GM23338 (cell line): ENCODE data around the gene PTPRO. TPM values are rescaled to one million over a fixed set of nuclear protein-coding genes. Genes with fewer than 3 reads are reported as not detected.

Experiments
- ATAC-seq: fragments of 200-7000 bp; cut with Tn5 transposase; 3 replicates; pipeline ENCODE4 v1.9.1; 2020
- DNase-seq: peaks from one replicate; pipeline ENCODE4 v3.0.0-alpha.2; 2015; ENCODE audit warnings: low spot score
- H2AFZ ChIP-seq: fragments of 200-600 bp; sonication (generic); 2 replicates; pipeline ENCODE4 v1.8.0; 2016; ENCODE audit warnings: antibody characterized with exemption, mild to moderate bottlenecking, moderate library complexity
- H3F3A ChIP-seq: fragments of 200-600 bp; sonication (generic); replicated peaks from 2 replicates; pipeline ENCODE4 v1.8.0; 2017; ENCODE audit warnings: antibody characterized with exemption, mixed run types, low read depth
- H3K27ac ChIP-seq: fragments of 200-600 bp; sonication (generic); 2 replicates; pipeline ENCODE4 v1.6.1; 2016; ENCODE audit warnings: low read depth
- H3K27me3 ChIP-seq: fragments of 200-600 bp; sonication (generic); 2 replicates; pipeline ENCODE4 v1.8.0; 2016; ENCODE audit warnings: mild to moderate bottlenecking, mixed run types, moderate library complexity; ENCODE audit not compliant: insufficient read depth
- H3K36me3 ChIP-seq: fragments of 200-600 bp; sonication (generic); 2 replicates; pipeline ENCODE4 v1.8.0; 2016; ENCODE audit warnings: mild to moderate bottlenecking; ENCODE audit not compliant: insufficient read depth
- H3K4me1 ChIP-seq: fragments of 200-600 bp; sonication (generic); 2 replicates; pipeline ENCODE4 v1.8.0; 2016; ENCODE audit warnings: mild to moderate bottlenecking, moderate library complexity; ENCODE audit not compliant: insufficient read depth
- H3K4me2 ChIP-seq: fragments of 200-600 bp; sonication (generic); 2 replicates; pipeline ENCODE4 v1.7.1; 2017; ENCODE audit warnings: mixed run types
- H3K4me3 ChIP-seq: fragments of 200-600 bp; sonication (generic); 2 replicates; pipeline ENCODE4 v1.6.1; 2016; ENCODE audit warnings: mixed run types
- H3K79me2 ChIP-seq: fragments of 200-600 bp; sonication (generic); replicated peaks from 2 replicates; pipeline ENCODE4 v1.8.0; 2017; ENCODE audit warnings: mild to moderate bottlenecking; ENCODE audit not compliant: insufficient read depth
- H3K9me2 ChIP-seq: fragments of 200-600 bp; sonication (generic); 2 replicates; pipeline ENCODE4 v1.8.0; 2017; ENCODE audit not compliant: insufficient read depth
- H4K20me1 ChIP-seq: fragments of 200-600 bp; sonication (generic); replicated peaks from 2 replicates; pipeline ENCODE4 v1.8.0; 2017; ENCODE audit warnings: mild to moderate bottlenecking; ENCODE audit not compliant: insufficient read depth
- H3K27ac Mint-ChIP-seq: 2 replicates; pipeline ENCODE4 v1.8.0; 2020; ENCODE audit warnings: inconsistent platforms, mild to moderate bottlenecking, moderate library complexity, mixed read lengths
- H3K27me3 Mint-ChIP-seq: 3 replicates; pipeline ENCODE4 v1.8.0; 2022; ENCODE audit warnings: low read depth, mild to moderate bottlenecking, moderate library complexity, mixed read lengths, inconsistent platforms; ENCODE audit not compliant: insufficient read depth, poor library complexity
- H3K36me3 Mint-ChIP-seq: 3 replicates; pipeline ENCODE4 v1.8.0; 2021; ENCODE audit warnings: low read depth, mild to moderate bottlenecking, inconsistent platforms, moderate library complexity, mixed read lengths
- H3K4me1 Mint-ChIP-seq: 3 replicates; pipeline ENCODE4 v1.8.0; 2020; ENCODE audit warnings: mild to moderate bottlenecking, inconsistent platforms, mixed read lengths
- H3K4me3 Mint-ChIP-seq: 3 replicates; pipeline ENCODE4 v1.8.0; 2021; ENCODE audit warnings: moderate library complexity, mild to moderate bottlenecking, inconsistent platforms, mixed read lengths
- H3K9me3 Mint-ChIP-seq: 3 replicates; pipeline ENCODE4 v1.8.0; 2020; ENCODE audit warnings: moderate library complexity, mild to moderate bottlenecking, inconsistent platforms, mixed read lengths
- CREB1 ChIP-seq: fragments of 250-450 bp; sonication (Bioruptor Pico); IDR thresholded peaks from 2 replicates; pipeline ENCODE4 v1.5.0; 2020; ENCODE audit warnings: low read depth, mild to moderate bottlenecking, moderate library complexity
- EZH2phosphoT487 ChIP-seq: fragments of 200-600 bp; sonication (generic); IDR thresholded peaks from one replicate; pipeline ENCODE4 v1.8.1; 2018; ENCODE audit warnings: antibody characterized with exemption; ENCODE audit not compliant: unreplicated experiment
- JUNB ChIP-seq: IDR thresholded peaks from one replicate; pipeline ENCODE4 v1.6.1; 2016; ENCODE audit warnings: antibody characterized with exemption; ENCODE audit not compliant: unreplicated experiment
- NANOG ChIP-seq: IDR thresholded peaks from 2 replicates; pipeline ENCODE4 v1.6.1; 2016; ENCODE audit warnings: antibody characterized with exemption, borderline replicate concordance
- POLR2AphosphoS5 ChIP-seq: IDR thresholded peaks from 2 replicates; pipeline ENCODE4 v1.6.1; 2016; ENCODE audit warnings: antibody characterized with exemption, low read depth
- STAT1 ChIP-seq: IDR thresholded peaks from one replicate; pipeline ENCODE4 v1.6.1; 2016; ENCODE audit warnings: antibody characterized with exemption; ENCODE audit not compliant: unreplicated experiment
- ZNF114 ChIP-seq: fragments of 250-450 bp; sonication (Bioruptor Pico); IDR thresholded peaks from 2 replicates; pipeline ENCODE4 v1.5.0; 2020; ENCODE audit warnings: mild to moderate bottlenecking, moderate library complexity
- ZNF331 ChIP-seq: fragments of 250-450 bp; sonication (Bioruptor Pico); IDR thresholded peaks from 2 replicates; pipeline ENCODE4 v1.5.0; 2020; ENCODE audit warnings: low read depth, mild to moderate bottlenecking, moderate library complexity
- polyA plus RNA-seq: library from polyadenylated mRNA; unstranded; fragments of >200 nt; fragmentation: Nextera tagmentation; extraction: Ambion mirVana; gene quantifications from 2 replicates; pipeline ENCODE4 v1.2.1, GENCODE V29; 2016
- total RNA-seq: library from RNA; depleted of rRNA; stranded (reverse); fragments of >200 nt; shearing (Covaris generic); gene quantifications from 2 replicates; pipeline ENCODE4 v1.2.3, GENCODE V29; 2014
- TF ChIP-seq, protein P1 (sequence below): IDR thresholded peaks from 2 replicates; pipeline ENCODE4 v1.6.1; 2016; ENCODE audit warnings: antibody characterized with exemption
- TF ChIP-seq, protein P2 (sequence below), 2 experiments: fragments of 200-600 bp in 1 of 2; sonication (generic) in 1 of 2; conservative IDR thresholded peaks; 2 replicates each; pipeline versions ENCODE4 v1.5.1 to v1.6.1; 2016 to 2017; ENCODE audit warnings: antibody characterized with exemption in 2 of 2, low read depth in 2 of 2, mild to moderate bottlenecking in 2 of 2, moderate library complexity in 1 of 2
- TF ChIP-seq, protein P3 (sequence below): IDR thresholded peaks from one replicate; pipeline ENCODE4 v1.6.1; 2018; ENCODE audit warnings: antibody characterized with exemption; ENCODE audit not compliant: unreplicated experiment

The PTPRO gene
- total and polyA plus RNA-seq, 2 experiments from 2014 or later = 1.4 to 1.5 TPM

DNA sequence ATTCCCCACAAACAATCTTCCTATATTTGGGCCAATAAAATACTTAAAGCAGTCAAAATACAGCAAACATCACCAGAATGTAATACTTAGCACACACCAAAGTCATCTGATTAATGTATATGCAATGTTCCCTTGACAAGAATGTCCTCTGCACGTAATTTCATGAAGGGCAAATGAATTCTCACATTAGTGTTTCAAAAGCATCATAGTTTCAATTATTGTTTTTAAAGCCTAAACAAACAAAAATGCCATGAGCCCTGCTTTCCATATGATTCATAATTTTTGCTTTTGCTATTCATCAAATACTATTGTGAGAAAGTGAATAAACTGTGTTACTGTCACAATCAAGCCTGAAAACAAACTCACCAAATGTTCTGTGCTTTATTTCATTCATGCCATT, 310.9 kb downstream of the PTPRO start:
- Mint-ChIP-seq H3K27ac (no peak overlapping the region), H3K9me3 (no peaks in the 10 kb centered on the region), H3K4me3 (no peak overlapping the region), H3K36me3 (no peaks in the 10 kb centered on the region), H3K27me3 (no peaks in the 10 kb centered on the region), H3K4me1 (peaks cover 30% of the 10 kb centered on the region)
- no peak overlapping the region for H3K27ac ChIP-seq
- H3K9me2 ChIP-seq = no peaks in the 10 kb centered on the region
- H3K4me2 ChIP-seq = no peak overlapping the region
- DNase-seq (no peak), ATAC-seq (no peak)
- no peaks in the 10 kb centered on the region for H3K36me3 ChIP-seq
- no peaks in the 10 kb centered on the region for H3K27me3 ChIP-seq
- H3F3A ChIP-seq = no peaks in the 10 kb centered on the region
- H4K20me1 ChIP-seq = no peaks in the 10 kb centered on the region
- no peaks in the 10 kb centered on the region for H3K79me2 ChIP-seq
- H3K4me1 ChIP-seq = peaks cover 22% of the 10 kb centered on the region
- H3K4me3 ChIP-seq = no peak overlapping the region
- no peak overlapping the region for H2AFZ ChIP-seq
- TF ChIP-seq, protein P1, sequence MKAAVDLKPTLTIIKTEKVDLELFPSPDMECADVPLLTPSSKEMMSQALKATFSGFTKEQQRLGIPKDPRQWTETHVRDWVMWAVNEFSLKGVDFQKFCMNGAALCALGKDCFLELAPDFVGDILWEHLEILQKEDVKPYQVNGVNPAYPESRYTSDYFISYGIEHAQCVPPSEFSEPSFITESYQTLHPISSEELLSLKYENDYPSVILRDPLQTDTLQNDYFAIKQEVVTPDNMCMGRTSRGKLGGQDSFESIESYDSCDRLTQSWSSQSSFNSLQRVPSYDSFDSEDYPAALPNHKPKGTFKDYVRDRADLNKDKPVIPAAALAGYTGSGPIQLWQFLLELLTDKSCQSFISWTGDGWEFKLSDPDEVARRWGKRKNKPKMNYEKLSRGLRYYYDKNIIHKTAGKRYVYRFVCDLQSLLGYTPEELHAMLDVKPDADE = no peak
- TF ChIP-seq EZH2phosphoT487 (no peak), ZNF331 (CRISPR knock-in tag) (no peak), JUNB (no peak), POLR2AphosphoS5 (no peak), NANOG (no peak), ZNF114 (CRISPR knock-in tag) (no peak)
- TF ChIP-seq, protein P2, sequence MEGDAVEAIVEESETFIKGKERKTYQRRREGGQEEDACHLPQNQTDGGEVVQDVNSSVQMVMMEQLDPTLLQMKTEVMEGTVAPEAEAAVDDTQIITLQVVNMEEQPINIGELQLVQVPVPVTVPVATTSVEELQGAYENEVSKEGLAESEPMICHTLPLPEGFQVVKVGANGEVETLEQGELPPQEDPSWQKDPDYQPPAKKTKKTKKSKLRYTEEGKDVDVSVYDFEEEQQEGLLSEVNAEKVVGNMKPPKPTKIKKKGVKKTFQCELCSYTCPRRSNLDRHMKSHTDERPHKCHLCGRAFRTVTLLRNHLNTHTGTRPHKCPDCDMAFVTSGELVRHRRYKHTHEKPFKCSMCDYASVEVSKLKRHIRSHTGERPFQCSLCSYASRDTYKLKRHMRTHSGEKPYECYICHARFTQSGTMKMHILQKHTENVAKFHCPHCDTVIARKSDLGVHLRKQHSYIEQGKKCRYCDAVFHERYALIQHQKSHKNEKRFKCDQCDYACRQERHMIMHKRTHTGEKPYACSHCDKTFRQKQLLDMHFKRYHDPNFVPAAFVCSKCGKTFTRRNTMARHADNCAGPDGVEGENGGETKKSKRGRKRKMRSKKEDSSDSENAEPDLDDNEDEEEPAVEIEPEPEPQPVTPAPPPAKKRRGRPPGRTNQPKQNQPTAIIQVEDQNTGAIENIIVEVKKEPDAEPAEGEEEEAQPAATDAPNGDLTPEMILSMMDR (conservative IDR thresholded peaks at IDR 0.05; ENCODE audit: low read depth in 2 of 2) = no peak
- TF ChIP-seq, protein P3, sequence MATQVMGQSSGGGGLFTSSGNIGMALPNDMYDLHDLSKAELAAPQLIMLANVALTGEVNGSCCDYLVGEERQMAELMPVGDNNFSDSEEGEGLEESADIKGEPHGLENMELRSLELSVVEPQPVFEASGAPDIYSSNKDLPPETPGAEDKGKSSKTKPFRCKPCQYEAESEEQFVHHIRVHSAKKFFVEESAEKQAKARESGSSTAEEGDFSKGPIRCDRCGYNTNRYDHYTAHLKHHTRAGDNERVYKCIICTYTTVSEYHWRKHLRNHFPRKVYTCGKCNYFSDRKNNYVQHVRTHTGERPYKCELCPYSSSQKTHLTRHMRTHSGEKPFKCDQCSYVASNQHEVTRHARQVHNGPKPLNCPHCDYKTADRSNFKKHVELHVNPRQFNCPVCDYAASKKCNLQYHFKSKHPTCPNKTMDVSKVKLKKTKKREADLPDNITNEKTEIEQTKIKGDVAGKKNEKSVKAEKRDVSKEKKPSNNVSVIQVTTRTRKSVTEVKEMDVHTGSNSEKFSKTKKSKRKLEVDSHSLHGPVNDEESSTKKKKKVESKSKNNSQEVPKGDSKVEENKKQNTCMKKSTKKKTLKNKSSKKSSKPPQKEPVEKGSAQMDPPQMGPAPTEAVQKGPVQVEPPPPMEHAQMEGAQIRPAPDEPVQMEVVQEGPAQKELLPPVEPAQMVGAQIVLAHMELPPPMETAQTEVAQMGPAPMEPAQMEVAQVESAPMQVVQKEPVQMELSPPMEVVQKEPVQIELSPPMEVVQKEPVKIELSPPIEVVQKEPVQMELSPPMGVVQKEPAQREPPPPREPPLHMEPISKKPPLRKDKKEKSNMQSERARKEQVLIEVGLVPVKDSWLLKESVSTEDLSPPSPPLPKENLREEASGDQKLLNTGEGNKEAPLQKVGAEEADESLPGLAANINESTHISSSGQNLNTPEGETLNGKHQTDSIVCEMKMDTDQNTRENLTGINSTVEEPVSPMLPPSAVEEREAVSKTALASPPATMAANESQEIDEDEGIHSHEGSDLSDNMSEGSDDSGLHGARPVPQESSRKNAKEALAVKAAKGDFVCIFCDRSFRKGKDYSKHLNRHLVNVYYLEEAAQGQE = no peak

DNA sequence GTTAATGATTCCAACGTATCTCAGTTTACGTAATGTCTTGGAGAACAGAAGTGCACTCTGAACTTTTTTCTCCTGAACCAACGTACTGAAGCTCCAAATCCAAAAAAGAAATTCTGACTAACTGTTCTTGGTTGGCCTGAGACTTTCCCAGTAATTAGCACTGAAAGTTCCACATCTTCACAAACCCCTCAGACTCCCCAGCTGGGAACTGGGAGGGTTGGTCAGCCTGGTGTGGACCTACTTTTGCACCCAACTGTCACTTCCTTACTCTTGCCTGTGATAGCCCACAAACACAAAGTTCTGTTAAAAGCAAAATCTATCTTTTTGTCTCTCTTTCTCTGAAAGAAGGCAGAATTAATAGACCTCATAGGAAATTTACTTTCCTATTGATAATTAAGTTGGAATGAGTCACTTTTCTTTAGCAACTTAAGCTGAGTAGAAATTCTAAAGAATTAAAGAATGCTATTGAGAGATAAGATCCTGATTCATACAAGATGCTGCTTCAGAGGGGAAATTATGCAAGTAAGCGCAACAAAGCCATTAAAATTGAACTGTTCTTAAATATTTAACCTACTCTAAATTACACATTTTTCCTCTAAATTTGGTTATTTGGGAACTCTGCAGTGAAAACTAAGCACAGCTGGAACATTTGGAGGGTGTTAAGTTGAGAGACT, 311.8 kb downstream of the PTPRO start:
- H3K4me1 ChIP-seq = peaks cover 18% of the 10 kb centered on the region
- no peak overlapping the region; the same call in 1 of the 2 replicates for H3K27ac Mint-ChIP-seq
- H3F3A ChIP-seq = no peaks in the 10 kb centered on the region
- no peaks in the 10 kb centered on the region for H3K36me3 Mint-ChIP-seq
- no peak overlapping the region for H3K4me3 ChIP-seq
- no peak overlapping the region for H3K4me3 Mint-ChIP-seq
- H3K4me1 Mint-ChIP-seq = peaks cover 26% of the 10 kb centered on the region
- DNase-seq (no peak), ATAC-seq (no peak)
- no peak overlapping the region for H3K27ac ChIP-seq
- no peaks in the 10 kb centered on the region for H3K9me2 ChIP-seq
- H3K27me3 Mint-ChIP-seq = no peaks in the 10 kb centered on the region
- H4K20me1 ChIP-seq = no peaks in the 10 kb centered on the region
- H3K79me2 ChIP-seq = no peaks in the 10 kb centered on the region
- H2AFZ ChIP-seq = no peak overlapping the region
- no peaks in the 10 kb centered on the region for H3K36me3 ChIP-seq
- H3K27me3 ChIP-seq = no peaks in the 10 kb centered on the region
- H3K4me2 ChIP-seq = no peak overlapping the region
- no peaks in the 10 kb centered on the region for H3K9me3 Mint-ChIP-seq
- no peak for TF ChIP-seq CREB1
- TF ChIP-seq POLR2AphosphoS5 = no peak
- TF ChIP-seq STAT1 = no peak
